Stomach smooth muscle (tissue), 2 donors: ENCODE results near the gene HYLS1.

ENCODE experiments used
- H3K27ac ChIP-seq: one replicate; pipeline ENCODE4 v1.7.0; 2013; ENCODE audit warnings: mild to moderate bottlenecking, low read length, inconsistent platforms
- H3K27me3 ChIP-seq, 2 donors: one replicate each; pipeline ENCODE4 v1.7.0; 2013; ENCODE audit warnings: low read length in 2 of 2; ENCODE audit not compliant: insufficient read depth in 2 of 2, control insufficient read depth in 1 of 2
- H3K36me3 ChIP-seq, 2 donors: one replicate each; pipeline ENCODE4 v1.7.0; 2013; ENCODE audit warnings: low read length in 2 of 2; ENCODE audit not compliant: control insufficient read depth in 2 of 2, insufficient read depth in 2 of 2
- H3K4me1 ChIP-seq: one replicate; pipeline ENCODE4 v1.7.0; 2013; ENCODE audit warnings: low read length; ENCODE audit not compliant: control insufficient read depth, insufficient read depth
- H3K4me3 ChIP-seq, 2 donors: one replicate each; pipeline ENCODE4 v1.7.0; 2013; ENCODE audit warnings: low read length in 2 of 2
- H3K9ac ChIP-seq, 2 donors: one replicate each; pipeline ENCODE4 v1.7.0; 2013; ENCODE audit warnings: low read length in 2 of 2, mild to moderate bottlenecking in 1 of 2
- H3K9me3 ChIP-seq, 2 donors: one replicate each; pipeline ENCODE4 v1.7.0; 2013; ENCODE audit warnings: low read length in 2 of 2; ENCODE audit not compliant: control insufficient read depth in 2 of 2
- donor health status: healthy.
- donor health status: Pancreatic carcinoma.

HYLS1 gene

DNA sequence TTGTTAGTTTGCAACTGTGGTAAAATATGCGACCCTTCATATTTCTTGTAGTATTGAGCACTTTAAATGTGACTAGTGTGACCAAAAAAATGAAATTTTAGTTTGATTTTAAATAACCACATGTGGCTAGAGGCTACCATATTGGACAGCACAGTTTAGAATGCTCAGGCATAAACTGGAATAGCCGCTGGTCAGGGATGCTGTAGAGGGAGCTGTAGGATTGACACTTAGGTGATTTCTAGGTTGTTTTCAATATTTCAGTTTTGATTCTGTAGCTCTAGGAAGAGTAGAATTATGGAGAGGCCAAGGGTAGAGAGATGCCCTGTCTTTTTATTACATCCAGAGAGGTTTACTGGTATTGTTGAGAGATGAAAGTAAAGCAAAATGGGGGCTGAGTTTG is 47.6 kb downstream of the HYLS1 start:
- Histone ChIP-seq H3K9me3 (no peaks in the 10 kb centered on the region), H3K27ac (no peak overlapping the region), H3K9ac (no peak overlapping the region), H3K4me3 (no peak overlapping the region), H3K36me3 (no peaks in the 10 kb centered on the region), H3K4me1 (peaks cover 12% of the 10 kb centered on the region), H3K27me3 (no peaks in the 10 kb centered on the region)

DNA sequence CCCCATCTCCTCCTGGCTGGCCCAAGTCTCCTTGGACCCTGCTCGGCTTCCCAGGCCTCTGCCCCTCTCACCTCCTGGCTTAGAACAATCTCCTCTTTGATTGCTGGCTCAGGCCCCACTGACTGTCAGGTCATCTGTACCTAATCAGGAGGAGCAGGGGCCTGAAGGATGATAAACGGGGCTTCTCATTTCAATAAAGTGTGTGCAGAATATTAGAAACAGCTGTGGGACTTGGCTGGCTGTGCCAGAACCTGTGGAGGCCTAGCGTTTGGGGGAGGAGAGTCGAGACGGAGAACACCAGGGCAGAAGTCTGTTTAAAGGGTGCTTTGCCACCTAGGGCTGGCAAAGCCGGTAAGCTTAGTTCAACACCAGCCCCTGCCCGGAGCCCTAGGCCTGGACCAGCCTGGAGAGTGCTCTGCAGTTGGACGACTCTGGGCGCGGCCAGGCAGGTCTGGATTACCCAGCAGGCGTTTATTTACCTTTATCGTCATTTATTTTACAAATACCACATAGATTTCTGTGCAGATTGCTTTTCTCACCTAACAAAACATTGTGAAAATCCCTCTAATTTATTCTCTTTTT is 48.2 kb downstream of the HYLS1 start:
- Histone ChIP-seq H3K27ac (no peak overlapping the region), H3K9me3 (no peaks in the 10 kb centered on the region), H3K4me1 (peaks cover 12% of the 10 kb centered on the region), H3K36me3 (no peaks in the 10 kb centered on the region), H3K27me3 (no peaks in the 10 kb centered on the region), H3K9ac (no peak overlapping the region), H3K4me3 (no peak overlapping the region)

GRCh38 chr11:125938418-125938817 is 51.0 kb downstream of the HYLS1 start:
- no peak overlapping the region for H3K9ac ChIP-seq
- no peak overlapping the region for H3K4me3 ChIP-seq
- H3K9me3 ChIP-seq: no peaks in the 10 kb centered on the region

DNA sequence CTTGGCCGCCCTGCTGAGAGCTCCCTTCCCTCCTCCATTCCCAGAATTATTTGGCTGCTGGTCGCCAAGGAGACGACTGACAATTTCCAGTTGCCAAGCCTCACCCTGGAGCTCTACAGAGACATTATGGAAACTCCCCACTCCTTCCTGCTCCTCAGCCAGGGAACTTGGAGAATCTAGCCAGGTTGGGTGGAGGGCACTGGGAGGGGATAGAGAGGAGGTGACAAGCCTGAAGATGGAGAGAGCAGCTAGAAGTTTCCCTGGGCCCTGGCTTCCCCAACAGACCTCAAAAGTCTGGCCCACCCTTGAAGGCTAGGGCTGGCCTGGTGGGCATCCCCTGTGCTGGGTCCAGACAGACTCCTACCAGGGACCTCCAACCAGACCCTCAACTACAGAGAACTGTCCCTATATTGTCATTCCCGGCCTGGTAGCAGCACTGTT is 51.6 kb downstream of the HYLS1 start:
- Histone ChIP-seq H3K9me3 (no peaks in the 10 kb centered on the region), H3K27me3 (no peaks in the 10 kb centered on the region), H3K9ac (no peak overlapping the region), H3K4me1 (peaks cover 17% of the 10 kb centered on the region), H3K27ac (no peak overlapping the region), H3K36me3 (no peaks in the 10 kb centered on the region), H3K4me3 (peak overlapping the region in 1 of 2 donors; percentile 14)

More at GRCh38 chr11:125938418-125938817, 51.0 kb downstream of the HYLS1 start:
- Histone ChIP-seq H3K36me3 (no peaks in the 10 kb centered on the region), H3K4me1 (peaks cover 17% of the 10 kb centered on the region), H3K27ac (no peak overlapping the region), H3K27me3 (no peaks in the 10 kb centered on the region)

DNA sequence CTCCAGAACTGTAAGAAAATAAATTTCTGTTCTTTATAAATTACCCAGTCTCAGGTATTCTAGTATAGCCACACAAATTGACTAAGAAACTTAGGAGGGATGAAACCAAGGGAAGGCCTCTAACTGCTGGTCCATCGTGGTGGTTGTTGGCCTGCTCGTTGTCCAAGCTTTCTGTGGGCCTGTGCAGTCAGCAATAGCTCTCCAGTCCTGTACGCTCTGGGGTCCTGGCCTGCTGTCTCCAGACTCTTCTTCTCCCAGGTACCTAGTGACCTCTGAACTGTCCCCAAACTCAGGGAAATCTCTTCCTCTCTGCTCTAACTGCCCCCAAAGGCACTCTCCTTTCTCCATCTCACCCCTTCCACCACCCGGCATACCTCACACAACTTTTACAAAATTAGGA is 52.7 kb downstream of the HYLS1 start:
- peaks cover 17% of the 10 kb centered on the region for H3K4me1 ChIP-seq
- H3K9me3 ChIP-seq: no peaks in the 10 kb centered on the region
- no peak overlapping the region for H3K4me3 ChIP-seq
- no peak overlapping the region for H3K27ac ChIP-seq
- H3K9ac ChIP-seq: no peak overlapping the region
- H3K36me3 ChIP-seq: no peaks in the 10 kb centered on the region
- no peaks in the 10 kb centered on the region for H3K27me3 ChIP-seq

DNA sequence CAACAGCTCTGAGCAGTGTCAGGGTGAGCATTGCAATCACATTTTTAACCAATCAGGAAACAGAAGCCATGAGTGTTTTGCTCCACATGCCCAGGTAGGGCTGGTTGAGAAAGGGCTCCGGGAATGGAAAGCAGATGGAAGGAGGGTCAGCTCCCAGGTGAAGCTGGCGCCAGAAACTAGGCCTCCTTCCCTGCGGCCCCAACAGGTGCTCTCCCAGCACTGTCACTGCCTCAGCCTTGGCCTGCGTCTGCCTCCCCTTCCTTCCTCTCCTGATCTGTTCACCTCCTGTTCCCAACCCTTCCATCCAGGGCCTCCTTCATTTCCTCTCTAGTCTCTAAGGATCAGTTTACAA is 53.8 kb downstream of the HYLS1 start:
- Histone ChIP-seq H3K27me3 (no peaks in the 10 kb centered on the region), H3K36me3 (no peaks in the 10 kb centered on the region), H3K9me3 (no peaks in the 10 kb centered on the region), H3K9ac (no peak overlapping the region), H3K4me3 (no peak overlapping the region), H3K4me1 (peaks cover 17% of the 10 kb centered on the region), H3K27ac (no peak overlapping the region)

DNA sequence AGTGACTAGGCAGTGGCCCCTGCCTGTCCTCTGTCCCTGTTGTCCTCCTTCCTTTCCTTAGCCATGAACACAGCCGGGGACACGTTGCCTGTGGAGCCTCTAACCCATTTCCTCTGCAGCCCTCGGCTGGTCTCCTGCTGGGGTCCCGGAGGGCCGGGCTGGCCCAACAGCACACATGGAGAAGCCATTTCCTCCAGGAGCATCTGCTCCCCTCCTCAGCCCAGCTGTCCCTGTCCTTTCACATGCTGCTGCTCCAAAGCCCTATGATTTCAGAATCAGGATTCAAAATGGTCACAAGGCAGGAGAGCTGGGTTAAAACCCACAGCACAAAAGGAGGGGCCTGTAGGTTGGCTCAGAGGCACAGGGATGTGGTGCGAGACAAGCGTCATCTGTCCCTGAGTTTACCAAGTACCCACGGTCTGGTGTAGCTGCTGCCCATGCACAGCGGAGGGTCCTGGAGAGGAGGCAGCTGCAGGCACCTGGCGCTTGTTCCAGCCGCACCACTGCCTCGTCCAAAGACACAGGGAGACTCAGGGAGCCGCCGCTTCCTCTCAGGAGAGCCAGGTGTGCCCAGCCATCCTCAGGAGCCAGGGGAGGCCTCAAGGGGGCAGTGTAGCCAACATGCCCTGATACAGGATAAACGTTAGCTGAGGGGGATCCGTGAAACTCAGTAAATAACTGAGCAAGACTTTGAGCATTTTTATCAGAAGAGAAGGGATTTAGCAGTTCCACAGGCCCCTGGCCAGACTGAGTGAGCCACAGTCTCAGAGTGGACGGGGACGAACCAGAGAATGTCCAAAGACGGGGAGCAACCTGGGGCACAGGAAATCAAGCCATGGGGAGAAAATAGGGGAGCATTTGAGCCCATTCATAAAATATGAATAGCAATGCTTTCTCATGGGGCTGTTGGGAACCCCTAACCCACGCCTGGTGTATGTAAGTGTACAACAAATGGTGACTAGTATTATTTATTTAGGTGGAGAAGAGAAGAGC is 54.4 kb downstream of the HYLS1 start:
- Histone ChIP-seq H3K9ac (no peak overlapping the region), H3K4me3 (no peak overlapping the region), H3K36me3 (no peaks in the 10 kb centered on the region), H3K27me3 (no peaks in the 10 kb centered on the region), H3K4me1 (peaks cover 17% of the 10 kb centered on the region), H3K27ac (no peak overlapping the region), H3K9me3 (no peaks in the 10 kb centered on the region)

GRCh38 chr11:125942771-125943428 is 55.4 kb downstream of the HYLS1 start:
- H3K4me1 ChIP-seq: peaks cover 17% of the 10 kb centered on the region
- H3K36me3 ChIP-seq: no peaks in the 10 kb centered on the region
- H3K27me3 ChIP-seq: no peaks in the 10 kb centered on the region
- no peak overlapping the region for H3K4me3 ChIP-seq
- H3K9ac ChIP-seq: no peak overlapping the region
- H3K9me3 ChIP-seq: no peaks in the 10 kb centered on the region
- H3K27ac ChIP-seq: no peak overlapping the region

- H3K27ac ChIP-seq: no peak overlapping the region
- H3K4me1 ChIP-seq: peaks cover 15% of the 10 kb centered on the region
- no peaks in the 10 kb centered on the region for H3K36me3 ChIP-seq
- H3K4me3 ChIP-seq: no peak overlapping the region
- H3K27me3 ChIP-seq: no peaks in the 10 kb centered on the region
- no peak overlapping the region for H3K9ac ChIP-seq
- no peaks in the 10 kb centered on the region for H3K9me3 ChIP-seq
Observed at GRCh38 chr11:125943661-125944349, 56.3 kb downstream of the HYLS1 start.

GRCh38 chr11:125944350-125945010 is 57.0 kb downstream of the HYLS1 start:
- no peaks in the 10 kb centered on the region for H3K36me3 ChIP-seq
- no peaks in the 10 kb centered on the region for H3K27me3 ChIP-seq
- no peak overlapping the region for H3K4me3 ChIP-seq
- H3K9ac ChIP-seq: no peak overlapping the region
- H3K9me3 ChIP-seq: no peaks in the 10 kb centered on the region
- peaks cover 8% of the 10 kb centered on the region for H3K4me1 ChIP-seq
- H3K27ac ChIP-seq: no peak overlapping the region
